Measurements from ENCODE around the gene CASKIN2. TPM values are rescaled to one million over a fixed set of nuclear protein-coding genes. Genes with fewer than 3 reads are reported as not detected.
A peak's percentile ranks its signal among the peaks of the same experiment; 100 is the strongest.
"Not testable (repeated sequence)": the region's sequence is repeated elsewhere in the genome, so short reads cannot be mapped to it uniquely, and the experiment has no call there.

The CASKIN2 gene
- polyA plus RNA-seq, 12 donors = 17.0 to 65.2 (median 20.7) TPM; not detected in 1

DNA sequence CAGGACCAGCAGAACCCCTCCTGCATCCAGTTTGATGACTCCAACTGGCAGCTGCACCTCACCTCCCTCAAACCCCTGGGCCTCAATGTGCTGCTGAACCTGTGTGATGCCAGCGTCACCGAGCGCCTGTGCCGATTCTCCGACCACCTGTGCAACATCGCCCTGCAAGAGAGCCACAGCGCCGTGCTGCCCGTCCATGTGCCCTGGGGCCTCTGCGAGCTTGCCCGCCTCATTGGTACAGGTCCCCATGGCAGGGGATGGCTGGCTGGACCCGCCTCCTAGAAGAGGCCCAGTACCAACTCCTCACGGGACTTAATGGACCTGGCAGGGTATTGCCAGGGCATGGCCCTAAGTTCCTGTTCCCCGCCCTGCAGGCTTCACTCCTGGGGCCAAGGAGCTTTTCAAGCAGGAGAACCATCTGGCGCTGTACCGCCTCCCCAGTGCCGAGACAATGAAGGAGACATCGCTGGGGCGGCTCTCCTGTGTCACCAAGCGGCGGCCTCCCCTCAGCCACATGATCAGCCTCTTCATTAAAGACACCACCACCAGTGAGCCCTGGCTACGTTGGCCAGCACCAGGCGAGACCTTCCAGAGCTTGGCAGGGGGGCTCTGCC, 22.7 kb downstream of the CASKIN2 start:
- DNase-seq = no peak

DNA sequence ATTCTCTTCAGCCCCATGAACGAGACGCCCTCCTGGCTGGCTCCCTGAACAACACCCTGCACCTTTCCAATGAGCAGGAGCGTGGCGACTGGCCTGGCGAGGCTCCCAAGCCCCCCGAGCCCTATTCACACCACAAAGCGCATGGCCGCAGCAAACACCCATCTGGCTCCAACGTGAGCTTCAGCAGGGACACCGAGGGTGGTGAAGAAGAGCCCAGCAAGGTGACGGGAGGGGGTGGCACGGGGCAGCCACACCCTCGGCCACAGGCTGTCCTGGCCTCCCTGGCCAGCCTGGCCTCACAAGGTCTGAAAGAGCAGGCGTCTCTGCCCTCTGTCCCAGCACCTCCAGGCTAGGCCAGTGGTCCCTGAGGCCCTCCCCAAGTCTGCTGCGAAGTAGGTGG, 23.7 kb downstream of the CASKIN2 start:
- no peak for DNase-seq

DNA sequence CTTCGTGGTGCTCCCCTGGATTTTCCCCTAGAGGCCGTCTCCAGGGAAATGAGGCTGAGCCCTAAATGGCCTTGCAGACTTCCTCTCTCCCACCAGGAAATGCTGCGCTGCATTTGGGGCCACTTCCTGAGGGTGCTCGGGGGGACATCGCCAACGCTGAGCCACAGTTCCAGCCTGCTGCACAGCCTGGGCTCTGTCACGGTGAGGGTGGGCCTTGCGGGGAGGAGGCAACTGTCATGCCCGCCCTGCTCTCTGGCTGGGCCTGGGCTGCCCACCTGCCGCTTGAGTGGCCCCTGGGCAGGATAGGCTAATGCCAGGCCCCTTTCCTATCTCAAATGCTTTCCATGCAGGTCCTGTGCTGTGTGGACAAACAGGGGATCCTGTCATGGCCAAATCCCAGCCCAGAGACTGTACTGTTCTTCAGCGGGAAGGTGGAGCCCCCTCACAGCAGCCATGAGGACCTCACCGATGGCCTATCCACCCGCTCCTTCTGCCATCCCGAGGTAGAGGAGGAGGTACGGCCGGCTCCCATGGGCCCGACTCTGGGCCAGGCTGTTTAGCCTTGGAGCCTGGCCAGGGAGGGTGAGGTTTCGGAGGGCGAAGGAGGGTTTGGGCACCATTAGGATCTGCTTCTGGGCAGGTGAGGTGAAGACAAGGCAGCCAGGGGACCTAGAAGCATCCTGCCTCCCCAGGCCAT, 24.2 kb downstream of the CASKIN2 start:
- no peak for DNase-seq

DNA sequence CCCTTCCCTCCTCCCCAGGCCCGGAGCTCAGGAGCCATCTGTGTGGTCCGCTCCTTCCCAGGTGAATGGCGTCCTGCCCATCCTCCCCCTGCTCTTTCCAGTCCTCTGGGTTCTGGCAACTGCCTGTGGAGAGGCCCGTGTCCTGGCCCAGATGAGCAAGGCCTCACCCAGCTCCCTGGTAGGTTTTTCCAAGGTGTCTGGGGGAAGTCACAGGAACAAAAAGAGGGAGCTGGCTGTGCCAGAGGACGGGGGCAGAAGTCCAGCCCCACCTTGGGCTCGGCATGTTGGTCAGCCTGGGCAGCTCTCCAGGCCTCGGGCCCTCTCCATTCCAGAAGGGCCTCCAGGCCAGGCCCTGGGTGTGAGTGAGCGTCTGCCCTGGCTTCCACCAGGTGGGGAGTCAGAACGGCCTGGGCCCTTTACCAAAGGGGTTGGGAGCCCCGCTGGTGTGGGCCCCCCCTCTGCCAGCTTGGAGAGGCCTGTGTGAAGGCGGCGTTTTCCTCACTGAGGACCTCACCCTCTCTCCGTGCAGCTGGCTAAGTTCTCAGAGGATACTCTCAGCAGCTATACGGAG, 25.1 kb downstream of the CASKIN2 start:
- no peak for DNase-seq

DNA sequence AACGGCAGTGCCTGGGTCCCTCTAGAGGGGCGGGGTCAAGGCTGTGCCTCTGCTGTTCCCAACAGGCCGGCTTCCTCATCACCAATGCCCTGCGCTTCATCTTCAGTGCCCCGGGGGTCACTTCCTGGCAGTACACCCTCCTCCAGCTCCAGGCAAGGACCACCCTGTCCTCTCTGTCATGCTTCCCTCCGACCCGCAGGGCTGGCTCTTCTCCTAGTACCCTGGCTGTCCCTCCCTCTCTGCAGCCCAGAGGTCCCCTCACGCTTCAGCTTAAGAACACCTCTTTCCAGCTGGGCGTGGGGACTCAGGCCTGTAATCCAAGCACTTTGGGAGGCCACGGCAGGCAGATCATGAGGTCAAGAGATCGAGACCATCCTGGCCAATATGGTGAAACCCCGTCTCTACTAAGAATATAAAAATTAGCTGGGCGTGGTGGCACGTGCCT, 25.8 kb downstream of the CASKIN2 start:
- no peak for DNase-seq

DNA sequence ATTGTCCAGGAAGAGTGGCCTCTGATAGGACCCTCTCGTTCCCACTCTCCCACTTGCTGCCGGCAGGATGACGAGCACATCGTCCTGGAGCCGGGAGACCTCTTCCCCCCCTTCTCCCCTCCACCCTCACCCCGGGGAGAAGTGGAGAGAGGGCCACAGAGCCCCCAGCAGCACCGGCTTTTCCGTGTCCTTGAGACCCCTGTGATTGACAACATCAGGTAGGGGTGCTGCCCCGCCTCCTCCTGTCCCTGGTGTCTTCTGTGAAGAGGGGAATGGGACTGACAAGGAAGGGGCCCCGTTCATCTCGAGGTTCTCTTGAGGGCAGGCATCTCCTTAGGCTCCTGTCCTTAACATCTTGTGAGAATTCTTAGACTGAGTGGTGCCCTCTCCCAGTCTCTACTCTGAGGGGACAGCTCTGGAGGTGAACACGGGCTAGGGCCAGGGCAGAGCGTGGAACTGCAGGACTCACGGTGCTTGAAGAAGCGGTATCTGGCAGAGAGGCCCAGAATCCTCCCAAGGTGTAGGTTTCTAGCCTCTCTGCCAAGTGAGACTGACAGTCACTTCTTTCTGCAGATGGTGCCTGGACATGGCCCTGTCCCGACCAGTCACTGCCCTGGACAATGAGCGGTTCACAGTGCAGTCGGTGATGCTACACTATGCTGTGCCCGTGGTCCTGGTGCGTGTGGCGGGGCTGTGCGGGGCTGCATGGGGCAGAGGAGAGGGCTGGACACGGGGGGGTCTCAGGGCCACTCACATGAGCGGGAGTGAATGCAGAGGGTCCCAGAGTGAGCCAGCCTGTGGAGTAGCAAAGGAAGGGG, 26.4 kb downstream of the CASKIN2 start:
- no peak for DNase-seq

DNA sequence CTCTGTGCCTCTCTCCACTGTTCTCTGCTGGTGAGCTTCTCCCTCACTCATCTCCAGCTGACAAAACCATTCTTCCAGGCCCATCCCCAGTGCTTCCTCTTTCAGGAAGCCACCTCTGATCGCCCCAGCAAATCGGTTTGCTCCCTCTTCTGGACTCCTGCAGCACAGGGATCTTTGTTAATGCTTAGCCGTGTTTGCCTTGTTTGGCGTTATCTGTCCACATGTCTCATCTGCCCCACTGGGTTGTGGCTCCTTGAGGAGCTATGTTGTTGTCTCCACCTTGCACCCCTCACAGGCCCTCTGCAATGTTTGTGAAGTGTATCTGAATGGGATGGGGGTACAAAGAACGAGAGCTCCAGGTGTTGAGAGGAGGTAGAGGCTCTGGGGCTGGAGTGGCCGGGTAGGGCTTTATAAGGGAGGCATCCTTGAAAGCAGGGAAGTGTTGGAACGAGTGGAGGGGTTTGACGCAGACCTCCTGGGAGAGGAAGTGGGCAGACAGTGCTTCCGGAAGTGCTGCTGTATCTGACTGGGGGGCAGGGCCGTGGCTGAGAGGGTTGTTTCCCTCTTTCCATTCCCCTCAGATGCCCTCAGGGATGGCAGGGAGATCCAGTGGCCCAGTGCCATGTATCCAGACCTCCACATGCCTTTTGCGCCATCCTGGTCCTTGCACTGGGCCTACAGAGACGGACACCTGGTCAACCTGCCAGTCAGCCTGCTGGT, 27.8 kb downstream of the CASKIN2 start:
- DNase-seq = no peak

DNA sequence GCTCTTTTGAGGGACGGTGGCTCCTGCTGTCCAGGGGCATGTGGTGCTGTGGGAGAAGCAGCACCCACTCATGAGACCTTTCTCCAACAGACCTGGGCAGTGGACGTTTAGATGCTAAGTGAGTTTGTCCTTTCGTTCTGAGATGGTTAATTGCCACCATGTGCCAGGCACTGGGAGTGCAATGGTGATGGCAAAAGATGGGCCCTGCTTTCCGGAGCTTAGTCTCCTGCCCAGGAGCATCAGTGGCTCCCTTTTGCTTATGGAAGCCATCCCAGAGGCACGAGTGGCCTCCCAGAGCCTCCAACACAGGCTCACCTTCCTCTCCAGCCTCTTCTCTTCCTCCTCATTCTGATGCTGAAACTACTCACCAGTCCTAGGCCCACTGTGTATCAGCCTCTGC, 28.4 kb downstream of the CASKIN2 start:
- no peak for DNase-seq

DNA sequence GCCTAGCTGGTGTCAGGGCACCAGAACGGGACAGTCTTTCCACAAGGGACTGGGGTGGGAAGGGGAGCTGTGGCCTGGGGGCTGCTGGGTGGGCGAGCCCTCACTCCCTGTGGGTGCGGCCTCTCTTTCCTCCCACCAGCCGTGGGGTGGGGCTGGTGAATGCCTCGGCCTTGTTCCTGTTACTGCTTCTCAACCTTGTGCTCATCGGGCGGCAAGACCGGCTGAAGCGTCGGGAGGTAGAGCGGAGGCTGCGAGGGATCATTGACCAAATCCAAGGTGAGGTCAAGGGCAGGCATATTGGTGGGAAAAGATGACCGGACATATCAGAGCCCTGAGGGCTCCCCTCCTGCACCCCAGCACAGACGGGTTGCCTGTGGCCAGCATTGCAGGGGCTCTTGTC, 29.2 kb downstream of the CASKIN2 start:
- no peak for DNase-seq

DNA sequence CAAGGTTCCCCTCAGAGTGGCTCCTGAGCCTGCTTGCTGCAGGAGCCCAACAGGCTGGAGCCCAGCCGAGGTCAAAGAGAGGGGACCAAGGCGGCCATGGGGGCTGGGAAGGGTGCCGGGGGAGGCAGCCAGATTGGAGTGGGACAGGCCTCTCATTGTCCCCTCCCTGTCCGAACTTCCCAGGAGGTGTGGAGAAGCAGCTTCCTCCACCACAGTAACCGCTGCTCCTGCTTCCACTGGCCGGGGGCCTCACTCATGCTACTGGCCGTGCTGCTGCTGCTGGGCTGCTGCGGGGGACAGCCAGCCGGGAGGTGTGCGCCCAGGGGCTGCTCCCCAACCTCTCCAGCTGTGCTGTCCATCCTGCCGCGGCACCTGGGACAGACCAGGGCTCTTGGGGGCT, 29.6 kb downstream of the CASKIN2 start:
- DNase-seq = no peak

DNA sequence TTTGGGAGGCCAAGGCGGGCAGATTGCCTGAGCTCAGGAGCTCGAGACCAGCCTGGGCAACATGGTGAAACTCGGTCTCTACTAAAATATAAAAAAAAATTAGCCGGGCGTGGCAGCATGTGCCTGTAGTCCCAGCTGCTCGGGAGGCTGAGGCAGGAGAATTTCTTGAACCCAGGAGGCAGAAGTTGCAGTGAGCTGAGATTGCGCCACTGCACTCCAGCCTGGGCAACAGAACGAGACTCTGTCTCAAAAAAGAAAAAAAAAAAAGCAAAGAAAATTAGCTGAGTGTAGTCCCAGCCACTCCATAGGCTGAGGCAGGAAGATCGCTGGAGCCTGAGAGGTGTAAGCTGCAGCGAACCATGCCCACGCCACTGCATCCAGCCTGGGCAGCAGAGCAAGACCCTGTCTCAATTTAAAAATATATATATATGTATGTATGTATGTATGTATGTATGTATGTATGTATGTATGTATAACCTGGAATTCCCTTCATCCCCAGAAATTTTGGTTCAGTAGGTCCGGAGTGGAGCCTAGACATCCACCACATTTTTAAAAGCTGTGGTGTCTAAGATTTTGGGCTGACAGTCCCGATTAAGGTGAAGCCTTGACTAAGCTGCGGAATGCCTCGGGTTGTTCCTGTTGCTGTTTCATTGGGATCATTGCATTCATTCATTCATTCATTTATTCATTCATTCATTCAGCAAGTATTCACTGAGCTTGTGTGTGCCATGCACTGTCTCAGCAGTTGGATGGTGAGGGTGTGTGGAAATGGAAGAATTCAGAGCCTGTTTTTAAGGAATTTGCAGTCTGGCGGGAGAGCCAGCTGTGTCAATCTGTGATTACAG, 33.0 kb downstream of the CASKIN2 start:
- no peak for DNase-seq

DNA sequence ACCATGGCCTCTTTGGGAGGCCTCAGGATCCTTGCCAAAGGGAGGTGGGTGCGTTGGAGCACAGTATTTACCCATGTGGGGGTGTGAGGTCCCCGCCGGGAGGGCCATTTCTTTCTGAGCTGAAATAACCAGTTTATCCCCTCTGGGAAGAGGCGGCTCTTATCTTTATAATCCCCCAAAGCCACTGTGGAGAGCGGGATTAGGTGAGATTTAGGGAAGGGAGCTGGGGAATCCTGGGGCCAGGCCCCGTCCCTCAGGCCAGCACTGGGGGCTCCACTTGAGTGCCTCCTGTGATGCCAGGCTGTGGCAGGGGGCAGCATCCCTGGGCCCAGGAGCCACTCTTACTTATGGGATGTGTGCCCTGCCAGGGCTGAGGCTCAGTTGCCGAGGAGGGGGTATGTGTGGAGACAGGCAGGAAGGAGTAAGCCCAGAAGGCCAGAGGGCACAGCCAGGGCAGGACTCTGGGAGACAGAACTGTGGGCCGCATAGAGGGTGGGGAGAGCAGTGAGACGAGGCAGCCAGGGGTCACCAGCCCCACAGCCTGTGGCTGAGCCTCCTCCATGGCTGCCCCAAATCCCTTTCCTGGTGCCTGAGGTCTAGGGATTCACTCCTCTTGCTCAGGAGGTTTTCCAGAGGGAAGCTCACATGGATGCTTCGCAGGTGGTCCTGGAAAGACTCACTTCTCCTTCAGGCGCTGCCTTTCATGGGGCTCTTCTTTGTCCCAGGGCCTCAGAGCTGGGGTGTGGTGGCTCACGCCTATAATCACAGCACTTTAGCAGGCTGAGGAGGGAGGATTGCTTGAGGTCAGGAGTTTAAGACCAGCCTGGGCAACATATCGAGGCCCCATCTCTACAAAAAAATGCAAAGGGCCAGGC, 33.9 kb downstream of the CASKIN2 start:
- no peak for DNase-seq

DNA sequence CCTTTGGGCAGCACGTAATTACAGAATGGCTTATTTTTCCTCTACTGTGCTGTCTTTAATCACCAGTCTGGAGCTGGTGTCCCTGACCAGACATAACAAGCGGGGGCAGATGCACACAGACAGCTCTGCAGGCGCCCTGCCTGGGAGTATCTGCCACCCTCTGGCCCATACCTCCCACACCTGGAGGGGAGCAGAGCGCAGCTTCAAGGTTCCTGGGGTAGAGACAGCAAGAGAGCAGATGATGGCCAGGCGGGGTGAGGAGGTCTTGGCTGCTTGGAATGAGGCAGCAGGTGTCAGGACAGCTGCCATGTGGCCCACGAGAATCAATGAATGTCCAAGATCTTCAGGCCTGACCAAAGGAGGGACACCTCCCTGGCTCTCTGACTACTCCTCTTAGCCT, 35.1 kb downstream of the CASKIN2 start:
- DNase-seq = no peak

DNA sequence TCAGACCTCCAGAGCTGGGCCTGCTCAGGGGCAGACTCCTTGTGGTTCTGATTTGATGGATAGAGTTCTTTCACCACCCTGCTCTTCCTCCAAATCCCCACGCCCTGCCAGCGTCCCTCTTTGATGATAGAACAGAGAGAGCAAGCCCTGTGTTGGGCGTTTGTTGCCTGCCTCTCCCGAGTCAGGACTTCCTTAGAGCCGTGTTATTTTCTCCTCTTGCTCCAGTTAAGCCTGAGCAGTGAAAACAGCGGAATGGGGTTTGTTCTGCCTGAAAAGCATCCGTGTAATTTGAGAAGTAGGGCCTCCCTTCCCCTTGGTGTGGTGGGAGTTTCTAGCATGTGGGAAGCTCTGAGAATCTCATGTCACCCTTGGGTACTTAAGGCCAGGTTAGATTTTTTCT, 36.8 kb downstream of the CASKIN2 start:
- no peak for DNase-seq

DNA sequence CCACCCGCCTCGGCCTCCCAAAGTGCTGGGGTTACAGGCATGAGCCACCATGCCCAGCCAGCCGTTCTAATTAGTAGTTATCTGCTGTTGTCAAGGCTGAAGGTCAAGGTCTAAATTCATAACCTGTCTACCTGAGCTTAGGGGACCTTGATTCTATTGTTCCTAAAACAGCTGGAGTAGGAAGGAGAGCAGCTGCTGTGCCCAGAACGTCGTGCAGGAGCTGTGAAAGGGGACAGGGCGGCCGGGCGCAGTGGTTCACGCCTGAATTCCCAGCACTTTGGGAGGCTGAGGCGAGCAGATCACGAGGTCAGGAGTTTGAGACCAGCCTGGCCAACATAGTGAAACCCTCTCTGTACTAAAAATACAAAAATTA, 37.9 kb downstream of the CASKIN2 start:
- not testable (repeated sequence) for DNase-seq

DNA sequence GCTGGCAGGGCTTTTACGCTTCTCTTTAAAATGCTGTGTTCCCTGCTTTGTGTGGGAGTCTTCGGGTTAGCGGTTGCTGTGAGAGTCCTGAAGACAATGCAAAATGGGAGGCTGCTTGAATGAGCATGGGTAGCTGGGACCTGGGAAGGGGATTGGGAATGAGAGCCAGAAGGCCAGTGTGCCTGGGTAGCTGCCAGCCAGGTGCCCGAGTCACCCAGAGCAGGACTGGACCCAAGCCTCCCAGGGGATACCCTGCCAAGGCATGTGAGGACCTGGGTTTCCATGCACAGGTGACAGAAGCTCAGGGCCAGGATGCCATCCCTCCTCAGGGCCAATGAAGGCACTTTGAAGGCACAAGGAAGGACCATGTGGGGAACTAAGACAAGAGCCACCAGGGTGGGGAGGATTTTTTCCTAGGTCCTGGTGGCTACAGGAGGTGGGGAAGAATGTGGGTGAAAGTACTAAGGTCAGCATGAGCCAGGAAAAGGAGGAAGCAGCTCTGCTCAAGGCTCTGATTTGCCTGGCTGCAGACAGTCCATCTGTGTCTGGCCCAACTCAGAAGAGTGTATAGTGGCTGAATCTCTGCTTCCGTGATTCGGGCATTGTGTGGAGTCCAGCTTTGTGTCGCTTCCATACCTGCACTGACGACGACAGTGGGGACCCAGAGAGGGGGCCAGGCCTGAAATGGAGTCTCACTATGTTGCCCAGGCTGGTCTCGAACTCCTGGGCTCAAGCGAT, 38.4 kb downstream of the CASKIN2 start:
- DNase-seq = no peak

DNA sequence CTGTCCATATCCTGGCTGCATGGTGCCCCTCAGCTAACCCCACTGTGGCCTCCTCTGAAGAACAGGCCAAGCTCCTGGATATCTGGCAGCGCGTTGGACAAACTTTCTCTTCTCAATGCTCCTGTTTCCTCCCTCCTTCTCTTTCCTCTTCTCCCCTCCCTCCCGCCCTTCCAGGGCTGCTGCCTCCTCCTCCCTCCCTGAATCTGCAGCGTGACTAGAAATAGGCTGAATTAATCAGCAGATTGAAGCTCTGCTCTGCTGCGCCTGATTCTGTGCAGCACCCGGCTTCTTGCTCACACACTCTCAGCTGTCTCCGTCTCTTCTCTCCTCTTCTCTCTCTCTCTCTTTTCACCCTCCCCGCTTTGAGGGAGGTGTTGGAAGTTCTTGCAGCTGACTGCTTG, 39.1 kb downstream of the CASKIN2 start:
- no peak for DNase-seq

DNA sequence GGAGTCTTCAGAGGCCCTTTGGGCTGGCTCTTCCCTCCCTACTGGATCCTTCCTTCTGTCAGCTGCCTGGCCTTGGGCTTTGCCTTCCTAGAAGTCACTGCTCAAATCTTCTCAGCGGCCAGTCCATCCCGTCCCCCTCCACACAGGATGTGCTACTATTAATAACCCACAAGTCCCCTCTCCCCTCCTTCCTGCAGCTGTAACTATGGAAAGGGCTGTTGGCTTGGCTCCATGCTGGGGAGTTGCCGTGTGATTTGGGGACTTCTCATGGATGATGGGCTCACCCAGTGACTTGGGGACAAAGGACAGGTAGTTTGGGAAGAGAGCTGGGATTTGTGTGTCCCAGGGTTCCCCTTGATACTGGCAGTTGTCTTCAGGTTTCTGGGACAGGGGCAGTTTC, 39.5 kb downstream of the CASKIN2 start:
- DNase-seq = peak; percentile 67

DNA sequence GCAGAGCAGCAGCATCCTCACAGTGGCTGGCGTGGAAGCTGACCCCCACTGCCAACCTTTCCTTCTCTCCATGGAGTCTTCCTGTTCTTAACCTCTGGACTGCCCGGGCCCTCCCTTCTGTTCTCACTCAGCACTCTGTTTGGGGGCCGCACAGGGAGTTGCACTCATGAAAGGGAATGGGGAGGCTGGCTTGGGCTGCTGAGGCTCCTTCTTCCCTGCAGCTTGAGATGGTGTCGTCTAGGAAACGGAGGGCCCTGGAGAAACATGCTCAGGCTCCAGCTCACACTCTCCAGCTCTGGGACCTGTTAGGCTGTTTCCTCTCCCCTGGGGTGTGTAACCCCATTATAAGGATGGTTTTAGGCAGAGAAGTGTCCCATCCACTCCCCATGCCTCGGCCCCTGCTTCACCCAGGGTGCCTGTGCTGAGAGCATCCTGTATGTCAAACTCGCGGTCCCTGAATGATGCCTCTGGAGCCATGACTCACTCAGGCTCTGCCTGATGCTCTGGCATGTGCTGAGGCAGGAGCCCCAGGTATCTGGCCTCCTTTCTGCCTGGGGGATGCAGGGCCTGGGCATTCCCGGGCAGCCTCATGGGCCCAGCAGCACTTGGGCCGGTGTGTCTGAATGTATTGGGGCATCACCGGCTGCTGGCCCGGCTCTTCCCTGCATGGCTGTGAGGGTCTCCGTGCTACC, 40.0 kb downstream of the CASKIN2 start:
- DNase-seq = no peak
